HK-2 (cell line): ENCODE data around the gene FAM32A.
A peak's percentile ranks its signal among the peaks of the same experiment; 100 is the strongest.

ENCODE experiments used
- DNase-seq: peaks from one replicate; pipeline ENCODE4 v3.0.0-alpha.2; 2018; ENCODE audit not compliant: unreplicated experiment

Gene FAM32A

GRCh38 chr19:16185123-16185767 lies at the start of gene FAM32A:
FAM32A (plus strand) TSS chr19:16185410; CDS start chr19:16185443, 33 bp downstream.
- peak; percentile 99 for DNase-seq

- DNase-seq: no peak
Measured at GRCh38 chr19:16135430-16136127, 49.6 kb upstream of the FAM32A start.

- no peak for DNase-seq
Measured at GRCh38 chr19:16136185-16136999, 48.8 kb upstream of the FAM32A start.

- no peak for DNase-seq
Measured at GRCh38 chr19:16139752-16140151, 45.5 kb upstream of the FAM32A start.

- DNase-seq: no peak
Measured at GRCh38 chr19:16141043-16141442, 44.2 kb upstream of the FAM32A start.

GRCh38 chr19:16142032-16142580 lies 43.1 kb upstream of the FAM32A start:
- DNase-seq: no peak

GRCh38 chr19:16143399-16144215 lies 41.6 kb upstream of the FAM32A start, which contains the start of gene HSH2D:
HSH2D (plus strand) TSS chr19:16143685; CDS start chr19:16148751, 5,066 bp downstream.
- DNase-seq: no peak

- DNase-seq: no peak
Measured at GRCh38 chr19:16144216-16144581, 41.0 kb upstream of the FAM32A start.

GRCh38 chr19:16146112-16146511 lies 39.1 kb upstream of the FAM32A start:
- DNase-seq: no peak

- no peak for DNase-seq
Measured at GRCh38 chr19:16148443-16149229, 36.6 kb upstream of the FAM32A start.

GRCh38 chr19:16153582-16154336 lies 31.5 kb upstream of the FAM32A start:
- no peak for DNase-seq

- no peak for DNase-seq
Measured at GRCh38 chr19:16154557-16154956, 30.7 kb upstream of the FAM32A start.

- no peak for DNase-seq
Measured at GRCh38 chr19:16155128-16155527, 30.1 kb upstream of the FAM32A start.

GRCh38 chr19:16156904-16157303 lies 28.3 kb upstream of the FAM32A start:
- no peak for DNase-seq

- DNase-seq: no peak
Measured at GRCh38 chr19:16157601-16158000, 27.6 kb upstream of the FAM32A start.

GRCh38 chr19:16159655-16160054 lies 25.6 kb upstream of the FAM32A start:
- no peak for DNase-seq

- DNase-seq: no peak
Measured at GRCh38 chr19:16160445-16160942, 24.7 kb upstream of the FAM32A start.

GRCh38 chr19:16160943-16161560 lies 24.2 kb upstream of the FAM32A start:
- DNase-seq: peak; percentile 43

GRCh38 chr19:16161840-16162239 lies 23.4 kb upstream of the FAM32A start:
- no peak for DNase-seq
